ENCODE results near the gene AAK1.

The AAK1 gene

DNA sequence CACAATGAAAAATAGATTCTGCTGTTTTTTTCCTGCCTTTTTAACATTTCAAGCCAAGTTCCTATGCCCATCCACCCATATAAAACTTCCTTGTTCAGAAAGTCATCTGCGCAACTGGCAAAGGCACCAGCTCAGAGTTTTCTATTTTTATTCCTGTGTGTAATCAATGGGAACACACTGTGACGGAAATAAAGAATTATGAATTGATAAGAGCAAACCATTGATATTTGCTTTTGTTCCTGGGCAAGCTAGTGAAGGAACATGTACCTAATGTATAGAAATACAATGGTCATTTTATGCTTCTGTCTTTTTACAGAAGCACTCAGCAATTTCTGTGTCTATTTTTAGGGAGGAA lies 30.8 kb upstream of the AAK1 start:
- no peak for TF ChIP-seq USF1 (IDR thresholded peaks at IDR 0.05)
- no peak for TF ChIP-seq TEAD4 (IDR thresholded peaks at IDR 0.05)
- TF ChIP-seq RAD21 (IDR thresholded peaks at IDR 0.05; ENCODE audit: low read depth) = no peak
- TF ChIP-seq, protein P1, sequence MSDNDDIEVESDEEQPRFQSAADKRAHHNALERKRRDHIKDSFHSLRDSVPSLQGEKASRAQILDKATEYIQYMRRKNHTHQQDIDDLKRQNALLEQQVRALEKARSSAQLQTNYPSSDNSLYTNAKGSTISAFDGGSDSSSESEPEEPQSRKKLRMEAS (IDR thresholded peaks at IDR 0.05) = no peak
- no peak for TF ChIP-seq CEBPB (IDR thresholded peaks at IDR 0.05)
- TF ChIP-seq EGR1 (IDR thresholded peaks at IDR 0.05) = no peak
- no peak for TF ChIP-seq FOXM1 (IDR thresholded peaks at IDR 0.05; ENCODE audit: borderline replicate concordance, low read depth)
- TF ChIP-seq YY1 (IDR thresholded peaks at IDR 0.05; ENCODE audit: low read depth) = no peak
- TF ChIP-seq CREB1 (IDR thresholded peaks at IDR 0.05; ENCODE audit: low read depth) = no peak
- TF ChIP-seq REST (IDR thresholded peaks at IDR 0.05; ENCODE audit: low read depth) = no peak
- TF ChIP-seq NFIC (IDR thresholded peaks at IDR 0.05) = no peak
- no peak for TF ChIP-seq ZBTB7A (IDR thresholded peaks at IDR 0.05; ENCODE audit: low read depth)
- TF ChIP-seq EP300 (IDR thresholded peaks at IDR 0.05; ENCODE audit: borderline replicate concordance) = no peak
- TF ChIP-seq TAF1 (IDR thresholded peaks at IDR 0.05; ENCODE audit: low read depth) = no peak

DNA sequence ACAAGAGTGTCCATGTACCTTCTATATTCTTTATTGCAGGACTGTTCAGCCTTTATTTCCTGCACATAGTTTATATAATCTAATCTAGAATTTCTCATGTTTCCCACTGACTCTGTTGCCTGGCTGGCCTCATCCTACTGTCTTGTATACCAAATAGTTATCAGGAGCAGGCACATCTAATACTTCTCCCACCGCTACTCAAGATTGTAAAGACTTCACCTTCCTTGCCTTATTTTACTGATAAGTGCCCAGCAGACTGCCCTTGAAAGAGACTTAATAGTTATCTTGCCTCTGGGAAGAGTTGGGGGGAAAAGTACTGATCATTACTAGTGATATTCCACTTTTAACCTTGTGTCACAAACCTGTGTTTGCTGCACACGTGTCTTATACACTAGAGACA lies 26.1 kb upstream of the AAK1 start:
- no peak for TF ChIP-seq EGR1 (IDR thresholded peaks at IDR 0.05)
- TF ChIP-seq TEAD4 (IDR thresholded peaks at IDR 0.05) = no peak

DNA sequence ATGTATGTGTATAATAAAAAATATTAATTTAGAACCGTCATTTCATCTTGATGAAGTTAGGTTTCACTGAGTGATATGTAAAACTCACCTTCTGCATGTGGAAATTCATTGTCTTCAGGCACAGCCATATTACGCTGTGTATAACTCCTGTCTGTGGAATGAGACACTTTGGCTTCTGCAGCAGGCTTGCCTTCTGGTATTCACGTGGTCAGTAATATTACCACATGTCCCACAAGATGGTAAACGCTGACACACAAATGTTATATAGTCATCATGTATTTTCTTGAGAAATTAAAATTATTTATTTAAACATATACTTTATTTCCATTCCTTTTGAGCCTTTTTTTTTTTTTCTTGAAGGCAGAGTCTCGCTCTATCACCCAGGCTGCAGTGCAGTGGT lies 25.1 kb upstream of the AAK1 start:
- no peak for TF ChIP-seq ZBTB7A (IDR thresholded peaks at IDR 0.05; ENCODE audit: low read depth)
- TF ChIP-seq, protein P1 (IDR thresholded peaks at IDR 0.05) = no peak
- TF ChIP-seq REST (IDR thresholded peaks at IDR 0.05; ENCODE audit: low read depth) = no peak
- no peak for TF ChIP-seq CREB1 (IDR thresholded peaks at IDR 0.05; ENCODE audit: low read depth)

DNA sequence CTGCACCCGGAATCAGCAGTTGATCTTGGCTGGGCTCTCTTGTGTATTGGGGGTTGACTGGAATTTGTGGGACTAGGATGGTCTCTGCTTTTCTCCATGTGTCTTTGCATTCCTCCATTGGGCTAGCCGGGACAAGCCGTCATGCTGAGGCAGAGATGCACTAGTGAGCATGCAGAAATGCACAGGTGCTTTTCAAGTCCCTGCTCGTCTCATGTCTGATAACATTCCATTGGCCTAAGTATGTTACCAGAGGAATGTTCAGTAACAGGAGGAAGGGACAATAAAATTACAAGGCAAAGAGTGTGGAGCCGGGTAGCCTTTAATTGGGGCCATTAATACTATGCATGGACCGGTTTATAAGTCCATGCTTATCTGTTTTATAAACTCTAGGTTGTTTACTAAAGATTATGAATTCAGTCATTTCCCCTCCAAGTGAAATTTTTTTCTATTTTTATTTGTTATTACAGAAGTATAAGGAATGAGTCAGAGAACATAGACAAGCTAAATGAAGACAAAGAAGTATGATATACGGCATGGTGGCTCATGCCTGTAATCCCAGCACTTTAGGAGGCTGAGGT lies 24.4 kb upstream of the AAK1 start:
- TF ChIP-seq FOXM1 (IDR thresholded peaks at IDR 0.05; ENCODE audit: borderline replicate concordance, low read depth) (no peak), EGR1 (IDR thresholded peaks at IDR 0.05) (no peak), YY1 (IDR thresholded peaks at IDR 0.05; ENCODE audit: low read depth) (no peak), RAD21 (IDR thresholded peaks at IDR 0.05; ENCODE audit: low read depth) (no peak), ZBTB7A (IDR thresholded peaks at IDR 0.05; ENCODE audit: low read depth) (no peak), TCF12 (IDR thresholded peaks at IDR 0.05; ENCODE audit: low read depth) (no peak), CREB1 (IDR thresholded peaks at IDR 0.05; ENCODE audit: low read depth) (no peak), USF1 (IDR thresholded peaks at IDR 0.05) (no peak), REST (IDR thresholded peaks at IDR 0.05; ENCODE audit: low read depth) (no peak), TAF1 (IDR thresholded peaks at IDR 0.05; ENCODE audit: low read depth) (no peak), EP300 (IDR thresholded peaks at IDR 0.05; ENCODE audit: borderline replicate concordance) (no peak), CEBPB (IDR thresholded peaks at IDR 0.05) (no peak), TEAD4 (IDR thresholded peaks at IDR 0.05) (no peak), NFIC (IDR thresholded peaks at IDR 0.05) (no peak)
- TF ChIP-seq, protein P1 (IDR thresholded peaks at IDR 0.05) = no peak

GRCh38 chr2:69665152-69665551 lies 21.6 kb upstream of the AAK1 start:
- TF ChIP-seq USF1 (IDR thresholded peaks at IDR 0.05) (no peak), ZBTB7A (IDR thresholded peaks at IDR 0.05; ENCODE audit: low read depth) (no peak), CREB1 (IDR thresholded peaks at IDR 0.05; ENCODE audit: low read depth) (no peak), EP300 (IDR thresholded peaks at IDR 0.05; ENCODE audit: borderline replicate concordance) (no peak), NFIC (IDR thresholded peaks at IDR 0.05) (no peak), YY1 (IDR thresholded peaks at IDR 0.05; ENCODE audit: low read depth) (no peak), EGR1 (IDR thresholded peaks at IDR 0.05) (no peak), FOXM1 (IDR thresholded peaks at IDR 0.05; ENCODE audit: borderline replicate concordance, low read depth) (no peak), TEAD4 (IDR thresholded peaks at IDR 0.05) (no peak), TAF1 (IDR thresholded peaks at IDR 0.05; ENCODE audit: low read depth) (no peak), TCF12 (IDR thresholded peaks at IDR 0.05; ENCODE audit: low read depth) (no peak), RAD21 (IDR thresholded peaks at IDR 0.05; ENCODE audit: low read depth) (no peak)
- TF ChIP-seq, protein P1 (IDR thresholded peaks at IDR 0.05) = no peak

Data from Ishikawa (cell line).